HEK293 (cell line): ENCODE data around the gene SNAPC4.

Experiments
- ZNF530 ChIP-seq: fragments of 450-650 bp; formaldehyde crosslinking; IDR thresholded peaks from 2 replicates; pipeline ENCODE4 v1.5.1; 2016; ENCODE audit warnings: low read depth, missing biosample characterization, missing genetic modification characterization
- TF ChIP-seq, protein P1 (sequence below): fragments of 450-650 bp; formaldehyde crosslinking; IDR thresholded peaks from 2 replicates; pipeline ENCODE4 v1.5.1; 2016; ENCODE audit warnings: missing biosample characterization, missing genetic modification characterization

DNA sequence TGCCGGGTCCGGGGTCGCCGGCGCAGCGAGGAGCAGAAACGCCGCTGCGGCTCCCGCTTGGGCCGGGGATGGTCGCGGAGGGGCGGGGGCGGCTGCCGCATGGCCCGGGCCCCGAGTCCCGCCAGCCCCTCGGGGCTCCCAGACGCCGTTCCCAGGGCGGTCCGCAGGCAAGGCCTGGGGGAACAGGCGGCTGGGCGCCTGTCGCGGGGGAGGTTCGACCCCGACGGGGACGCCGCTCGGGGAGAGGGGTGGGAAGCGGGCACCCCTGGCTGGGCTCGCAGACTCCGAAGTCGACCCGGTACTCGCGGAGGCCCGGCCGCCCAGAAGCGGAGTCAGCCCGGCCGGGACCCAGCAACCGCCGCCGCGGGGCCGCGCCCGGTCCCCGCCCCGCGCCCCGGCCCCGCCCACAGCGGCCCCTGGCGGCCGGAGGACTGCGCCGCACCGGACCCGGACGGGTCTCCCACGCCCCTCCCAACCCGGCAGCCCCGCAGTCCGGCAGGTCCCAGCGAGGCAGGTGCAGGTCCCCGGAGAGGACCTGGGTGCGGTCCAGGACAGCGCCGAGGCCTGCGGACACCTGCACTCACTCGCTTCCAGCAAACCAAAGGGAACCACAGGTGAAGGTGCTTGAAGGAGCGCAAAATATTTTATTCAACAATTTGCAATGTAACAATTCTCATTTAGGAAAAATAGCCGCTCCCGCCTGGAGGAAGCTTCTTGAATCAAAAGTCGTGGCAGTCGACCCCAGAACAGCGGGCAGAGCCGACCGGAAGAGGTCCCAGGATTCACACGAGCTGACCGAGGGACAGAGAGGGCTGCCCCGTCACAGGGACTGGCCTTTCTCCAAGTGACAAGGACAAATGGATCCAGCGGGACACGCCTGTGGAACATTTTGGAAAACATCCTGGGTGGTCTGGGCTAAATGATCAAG is 39.8 kb upstream of the SNAPC4 start, which contains the start of gene INPP5E:
- TF ChIP-seq, protein P1, sequence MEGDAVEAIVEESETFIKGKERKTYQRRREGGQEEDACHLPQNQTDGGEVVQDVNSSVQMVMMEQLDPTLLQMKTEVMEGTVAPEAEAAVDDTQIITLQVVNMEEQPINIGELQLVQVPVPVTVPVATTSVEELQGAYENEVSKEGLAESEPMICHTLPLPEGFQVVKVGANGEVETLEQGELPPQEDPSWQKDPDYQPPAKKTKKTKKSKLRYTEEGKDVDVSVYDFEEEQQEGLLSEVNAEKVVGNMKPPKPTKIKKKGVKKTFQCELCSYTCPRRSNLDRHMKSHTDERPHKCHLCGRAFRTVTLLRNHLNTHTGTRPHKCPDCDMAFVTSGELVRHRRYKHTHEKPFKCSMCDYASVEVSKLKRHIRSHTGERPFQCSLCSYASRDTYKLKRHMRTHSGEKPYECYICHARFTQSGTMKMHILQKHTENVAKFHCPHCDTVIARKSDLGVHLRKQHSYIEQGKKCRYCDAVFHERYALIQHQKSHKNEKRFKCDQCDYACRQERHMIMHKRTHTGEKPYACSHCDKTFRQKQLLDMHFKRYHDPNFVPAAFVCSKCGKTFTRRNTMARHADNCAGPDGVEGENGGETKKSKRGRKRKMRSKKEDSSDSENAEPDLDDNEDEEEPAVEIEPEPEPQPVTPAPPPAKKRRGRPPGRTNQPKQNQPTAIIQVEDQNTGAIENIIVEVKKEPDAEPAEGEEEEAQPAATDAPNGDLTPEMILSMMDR (tag by site-specific recombination), result no peak
- TF ChIP-seq ZNF530 (tag by site-specific recombination), result no peak
